SHP77 (cell line): ENCODE data around the gene MRPL18.
A peak's percentile ranks its signal among the peaks of the same experiment; 100 is the strongest.
"Not testable (repeated sequence)": the region's sequence is repeated elsewhere in the genome, so short reads cannot be mapped to it uniquely, and the experiment has no call there.

Experiments used
- DNase-seq, 2 experiments: peaks; one replicate each; lab custom pipeline; 2025; lab: John Stamatoyannopoulos, UW

MRPL18 gene

DNA sequence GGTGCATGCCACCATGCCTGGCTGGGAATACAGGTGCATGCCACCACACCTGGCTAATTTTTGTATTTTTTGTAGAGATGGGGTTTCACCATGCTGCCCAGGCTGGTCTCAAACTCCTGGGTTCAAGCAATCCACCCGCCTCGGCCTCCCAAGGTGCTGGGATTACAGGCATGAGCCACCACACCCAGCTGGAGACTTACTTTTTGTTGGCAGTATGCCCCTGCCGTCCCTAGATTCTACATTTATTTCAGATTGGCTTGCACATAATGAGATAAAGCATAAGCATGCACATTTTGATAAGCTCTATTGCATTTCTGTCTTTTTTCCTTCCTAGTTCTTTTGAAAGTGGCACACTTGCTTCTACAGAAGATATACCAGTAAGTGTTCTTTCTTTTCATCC lies 26.5 kb downstream of the MRPL18 start:
- not testable (repeated sequence) for DNase-seq

DNA sequence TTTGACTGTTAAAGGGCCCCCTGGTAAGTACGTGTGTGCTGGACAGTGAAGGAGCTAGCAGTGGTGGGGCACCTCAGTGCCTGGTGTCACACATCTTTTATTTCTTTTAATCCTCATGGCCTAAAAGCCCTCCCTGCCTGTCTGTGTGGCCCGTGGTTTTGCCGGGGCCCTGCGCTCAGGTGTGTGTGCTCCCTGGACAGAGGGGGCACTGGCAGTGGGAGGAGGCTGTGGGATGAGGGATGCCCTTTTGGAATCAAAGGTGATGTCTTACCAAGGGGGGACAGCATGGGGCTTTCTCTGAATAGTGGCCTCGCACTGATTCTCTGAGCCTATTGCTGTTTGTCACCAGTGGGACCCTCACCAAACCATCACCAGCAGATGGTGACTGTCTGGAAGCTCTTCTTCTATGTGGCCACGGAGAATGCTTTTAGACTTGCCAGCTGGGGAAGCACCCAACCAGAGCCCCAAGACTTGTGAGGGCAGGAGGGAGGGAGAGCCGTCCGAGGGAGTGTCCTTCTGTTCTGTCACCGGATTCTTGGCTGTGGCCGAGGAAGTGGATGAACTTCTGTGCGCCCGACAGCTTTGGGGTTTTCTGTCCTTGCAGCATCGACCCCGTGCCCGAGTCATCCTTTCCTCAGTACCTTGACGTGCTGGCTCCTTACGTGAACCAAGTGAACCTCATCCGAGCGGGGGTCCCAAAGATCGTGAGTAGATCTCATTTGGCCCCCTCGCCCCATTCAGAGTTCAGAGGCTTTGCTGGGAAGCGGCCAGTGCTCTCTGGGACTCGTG lies 27.9 kb downstream of the MRPL18 start:
- no peak for DNase-seq

GRCh38 chr6:159819098-159819497 lies 28.8 kb downstream of the MRPL18 start:
- DNase-seq, result no peak

- DNase-seq, result no peak
Measured at GRCh38 chr6:159819932-159820640, 29.8 kb downstream of the MRPL18 start.

GRCh38 chr6:159821122-159821521 lies 30.9 kb downstream of the MRPL18 start:
- DNase-seq, result no peak

DNA sequence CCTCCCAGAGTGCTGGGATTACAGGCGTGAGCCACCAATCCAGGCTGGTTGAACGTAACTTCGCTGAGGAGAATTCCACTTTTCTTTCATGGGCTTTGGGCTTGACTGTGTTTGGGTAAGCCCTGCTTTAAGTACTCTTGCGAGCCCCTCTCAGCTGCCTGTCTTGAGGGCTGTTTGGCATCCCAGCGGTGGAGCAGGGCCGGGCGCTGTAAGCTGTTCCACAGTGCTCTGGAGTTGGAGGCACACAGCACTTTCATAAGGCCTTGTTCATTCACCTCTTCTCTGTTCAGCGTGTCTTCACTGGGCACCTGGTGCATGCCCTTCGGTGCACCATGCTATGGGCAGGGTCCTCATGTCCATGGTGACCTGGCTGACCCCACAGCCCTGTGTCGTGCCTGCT lies 31.5 kb downstream of the MRPL18 start:
- no peak for DNase-seq

DNA sequence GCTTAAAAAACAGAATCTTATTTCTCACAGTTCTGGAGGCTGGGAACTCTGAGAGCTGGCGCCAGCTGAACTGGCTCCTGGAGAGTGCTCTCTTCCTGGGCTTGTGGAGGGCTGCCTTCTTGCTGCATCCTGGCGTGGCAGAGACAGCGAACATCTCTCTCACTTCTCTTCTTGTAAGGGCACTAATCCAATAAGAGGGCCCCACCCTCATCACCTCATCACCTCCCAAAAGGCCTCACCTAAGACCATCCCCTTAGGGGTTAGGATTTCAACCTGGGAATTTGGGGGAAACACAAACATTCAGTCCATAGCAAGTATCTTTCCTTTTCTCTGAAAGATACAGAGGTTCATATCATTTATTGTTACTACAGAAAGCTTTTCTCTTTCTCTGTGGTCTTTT lies 33.7 kb downstream of the MRPL18 start:
- no peak for DNase-seq

GRCh38 chr6:159824690-159825089 lies 34.4 kb downstream of the MRPL18 start:
- not testable (repeated sequence) for DNase-seq

GRCh38 chr6:159826004-159826403 lies 35.7 kb downstream of the MRPL18 start:
- no peak for DNase-seq

GRCh38 chr6:159826968-159827647 lies 36.8 kb downstream of the MRPL18 start:
- peak; percentile 31 to 42 for DNase-seq

DNA sequence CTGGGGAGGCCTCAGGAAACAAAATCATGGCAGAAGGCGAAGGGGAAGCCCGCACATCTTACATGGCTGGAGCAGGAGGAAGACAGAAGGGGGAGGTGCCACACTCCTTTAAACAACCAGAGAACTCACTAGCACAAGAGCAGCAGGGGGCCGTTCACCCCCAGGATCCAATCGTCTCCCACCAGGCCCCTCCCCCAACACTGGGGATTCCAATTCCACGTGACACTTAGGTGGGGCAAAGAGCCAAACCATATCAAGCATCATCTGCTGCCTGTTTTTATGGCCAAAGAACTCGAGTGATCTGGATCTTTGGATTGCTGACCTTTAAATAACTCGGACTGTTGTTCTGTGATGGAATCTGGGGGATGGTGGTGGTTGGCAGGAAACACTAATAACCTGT lies 37.8 kb downstream of the MRPL18 start:
- no peak for DNase-seq

DNA sequence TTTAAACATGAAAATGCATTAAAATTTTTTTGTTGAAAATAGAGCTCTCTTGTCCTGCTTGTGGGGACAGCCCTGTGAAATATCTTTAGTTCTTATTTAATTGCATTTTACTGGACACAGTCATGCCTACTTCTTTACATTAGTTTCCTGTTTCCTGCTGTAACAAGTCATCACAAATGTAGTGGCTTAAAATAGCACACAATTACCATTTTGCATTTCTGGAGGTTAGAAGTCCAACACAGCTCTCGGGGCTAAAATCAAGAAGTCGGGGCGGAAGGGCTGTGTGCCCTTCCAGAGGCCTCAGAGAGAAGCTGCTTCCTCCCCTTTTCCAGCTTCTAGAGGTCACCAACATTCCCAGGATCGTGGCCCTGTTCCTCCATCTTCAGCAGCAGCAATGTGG lies 39.3 kb downstream of the MRPL18 start:
- no peak for DNase-seq

- no peak for DNase-seq
Measured at GRCh38 chr6:159830501-159831372, 40.5 kb downstream of the MRPL18 start.

GRCh38 chr6:159831373-159831679 lies 41.1 kb downstream of the MRPL18 start:
- peak in 1 of 2 experiments; percentile 18 for DNase-seq

DNA sequence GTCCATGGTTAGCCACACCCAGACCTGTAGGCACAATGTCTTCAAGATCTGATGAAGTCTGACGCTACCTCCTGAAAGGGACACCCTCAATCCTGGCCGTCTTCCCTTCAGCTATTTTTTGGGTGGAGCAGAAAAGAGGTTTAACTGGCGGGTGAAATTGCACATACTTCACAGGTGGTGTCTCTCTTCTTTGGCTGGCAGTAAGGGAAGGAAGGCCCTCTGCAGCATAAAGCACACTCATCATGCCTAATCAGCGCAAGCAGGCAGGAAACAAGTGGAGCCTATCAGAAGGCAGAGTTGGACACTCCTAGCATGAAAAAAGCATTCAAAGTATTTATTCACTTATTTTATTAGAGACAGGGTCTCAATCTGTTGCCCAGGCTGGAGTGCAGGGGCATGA lies 42.7 kb downstream of the MRPL18 start:
- DNase-seq, result no peak

DNA sequence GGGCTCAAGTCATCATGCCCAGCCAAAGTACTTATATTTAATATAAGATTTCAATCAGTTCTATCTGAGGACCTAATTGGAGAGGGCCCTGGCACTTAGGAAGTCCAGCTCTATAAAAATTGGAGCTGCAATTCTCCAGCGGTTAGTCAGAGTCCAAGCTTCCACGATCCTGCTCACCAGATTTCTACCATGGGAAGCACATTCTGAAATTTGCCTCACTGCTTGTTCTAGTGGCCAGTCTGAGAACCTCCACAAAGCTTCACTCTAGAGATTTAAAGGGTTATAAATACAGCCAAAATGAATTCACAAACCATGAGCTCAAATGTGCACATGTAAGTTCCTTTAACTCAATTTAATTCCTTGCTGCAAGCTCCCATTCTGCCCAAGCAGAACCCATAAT lies 43.3 kb downstream of the MRPL18 start:
- no peak for DNase-seq

DNA sequence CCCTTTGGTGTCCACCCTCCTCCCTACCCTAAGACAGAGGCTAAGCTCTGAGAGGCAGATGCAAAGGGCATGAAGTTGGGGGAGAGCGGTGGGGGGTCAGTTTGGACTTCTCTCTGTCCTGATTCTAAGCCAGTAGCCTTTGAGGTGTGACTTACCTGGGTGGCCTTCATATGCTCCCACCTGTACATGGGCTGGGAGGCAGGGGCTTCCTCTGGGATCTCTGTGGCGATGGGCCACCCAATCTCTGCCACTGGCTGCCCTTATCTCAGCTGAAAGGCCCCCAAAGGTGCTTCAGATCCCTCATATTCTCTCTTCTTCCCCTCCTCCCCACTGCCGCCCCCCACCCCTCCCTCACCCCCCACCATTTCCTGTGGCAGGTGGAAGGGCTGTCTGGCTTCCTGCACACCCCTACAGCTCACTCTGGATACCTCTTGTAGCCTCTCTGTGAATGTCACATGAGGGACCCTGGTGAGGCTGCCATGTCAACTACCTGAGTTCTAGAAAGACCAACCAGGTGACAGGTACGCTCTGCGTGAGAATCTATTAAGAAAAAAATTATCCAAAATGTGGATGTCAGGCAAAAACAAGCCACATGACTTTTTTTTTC lies 43.8 kb downstream of the MRPL18 start:
- DNase-seq, result no peak

GRCh38 chr6:159836718-159837490 lies 46.6 kb downstream of the MRPL18 start:
- no peak for DNase-seq

DNA sequence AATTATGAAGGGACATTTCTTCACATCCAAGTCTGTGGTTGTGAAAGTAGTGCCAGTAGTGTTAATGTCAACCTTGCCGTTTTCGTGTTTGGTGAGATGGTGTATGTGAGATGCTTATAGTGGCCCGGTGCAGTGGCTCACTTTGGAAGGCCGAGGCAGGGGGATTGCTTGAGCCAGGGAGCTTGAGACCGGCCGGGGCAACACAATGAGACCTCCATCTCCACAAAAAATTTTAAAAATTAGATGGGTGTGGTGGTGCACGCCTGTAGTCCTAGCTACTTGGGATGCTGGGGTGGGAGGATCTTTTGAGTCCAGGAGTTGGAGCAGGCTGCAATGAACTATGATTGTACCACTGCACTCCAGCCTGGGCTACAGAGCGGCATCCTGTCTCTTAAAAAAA lies 47.2 kb downstream of the MRPL18 start:
- DNase-seq, result no peak

DNA sequence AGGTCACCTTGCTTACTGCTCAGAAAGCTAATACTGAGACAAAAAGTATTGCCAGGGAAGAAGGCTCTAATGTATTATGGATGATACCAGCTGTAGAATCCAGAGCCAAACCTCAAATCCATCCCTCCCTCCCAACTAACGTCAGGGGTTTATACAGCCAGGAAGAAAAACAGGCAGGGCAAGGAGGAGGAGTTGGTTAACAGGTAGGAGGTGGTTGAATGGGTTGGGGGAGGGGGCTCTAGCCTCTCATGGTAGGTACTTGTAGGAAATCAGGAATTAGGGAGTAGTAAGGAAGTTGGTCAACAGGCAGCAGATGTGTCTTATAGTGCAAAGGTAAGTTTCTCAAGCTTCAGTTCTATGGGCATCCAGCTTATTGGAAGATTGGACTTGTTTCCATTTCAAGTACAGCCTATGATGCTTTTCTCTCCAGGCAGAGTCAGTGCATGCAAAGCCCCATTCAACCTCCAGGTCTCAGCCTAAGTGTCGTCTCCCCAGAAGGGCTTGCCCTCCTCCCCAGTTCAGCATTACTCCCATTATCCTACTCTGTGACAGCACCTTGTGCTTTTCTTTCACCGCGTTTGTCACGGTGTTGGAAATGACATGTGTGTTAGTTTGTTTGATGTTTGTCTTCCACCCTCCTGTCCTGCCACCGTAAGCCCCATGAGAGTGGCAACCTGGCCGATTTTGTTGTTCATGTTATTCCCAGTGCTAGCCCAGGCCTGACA lies 47.9 kb downstream of the MRPL18 start:
- DNase-seq, result no peak
